GM23338 (cell line): ENCODE measurements around the gene PAX3. TPM values are rescaled to one million over a fixed set of nuclear protein-coding genes. Genes with fewer than 3 reads are reported as not detected.

Source experiments
- ATAC-seq: fragments of 200-7000 bp; cut with Tn5 transposase; 3 replicates; pipeline ENCODE4 v1.9.1; 2020
- DNase-seq: peaks from one replicate; pipeline ENCODE4 v3.0.0-alpha.2; 2015; ENCODE audit warnings: low spot score
- H2AFZ ChIP-seq: fragments of 200-600 bp; sonication (generic); 2 replicates; pipeline ENCODE4 v1.8.0; 2016; ENCODE audit warnings: antibody characterized with exemption, mild to moderate bottlenecking, moderate library complexity
- H3F3A ChIP-seq: fragments of 200-600 bp; sonication (generic); replicated peaks from 2 replicates; pipeline ENCODE4 v1.8.0; 2017; ENCODE audit warnings: antibody characterized with exemption, mixed run types, low read depth
- H3K27ac ChIP-seq: fragments of 200-600 bp; sonication (generic); 2 replicates; pipeline ENCODE4 v1.6.1; 2016; ENCODE audit warnings: low read depth
- H3K27me3 ChIP-seq: fragments of 200-600 bp; sonication (generic); 2 replicates; pipeline ENCODE4 v1.8.0; 2016; ENCODE audit warnings: mild to moderate bottlenecking, mixed run types, moderate library complexity; ENCODE audit not compliant: insufficient read depth
- H3K36me3 ChIP-seq: fragments of 200-600 bp; sonication (generic); 2 replicates; pipeline ENCODE4 v1.8.0; 2016; ENCODE audit warnings: mild to moderate bottlenecking; ENCODE audit not compliant: insufficient read depth
- H3K4me1 ChIP-seq: fragments of 200-600 bp; sonication (generic); 2 replicates; pipeline ENCODE4 v1.8.0; 2016; ENCODE audit warnings: mild to moderate bottlenecking, moderate library complexity; ENCODE audit not compliant: insufficient read depth
- H3K4me2 ChIP-seq: fragments of 200-600 bp; sonication (generic); 2 replicates; pipeline ENCODE4 v1.7.1; 2017; ENCODE audit warnings: mixed run types
- H3K4me3 ChIP-seq: fragments of 200-600 bp; sonication (generic); 2 replicates; pipeline ENCODE4 v1.6.1; 2016; ENCODE audit warnings: mixed run types
- H3K79me2 ChIP-seq: fragments of 200-600 bp; sonication (generic); replicated peaks from 2 replicates; pipeline ENCODE4 v1.8.0; 2017; ENCODE audit warnings: mild to moderate bottlenecking; ENCODE audit not compliant: insufficient read depth
- H3K9me2 ChIP-seq: fragments of 200-600 bp; sonication (generic); 2 replicates; pipeline ENCODE4 v1.8.0; 2017; ENCODE audit not compliant: insufficient read depth
- H4K20me1 ChIP-seq: fragments of 200-600 bp; sonication (generic); replicated peaks from 2 replicates; pipeline ENCODE4 v1.8.0; 2017; ENCODE audit warnings: mild to moderate bottlenecking; ENCODE audit not compliant: insufficient read depth
- H3K27ac Mint-ChIP-seq: 2 replicates; pipeline ENCODE4 v1.8.0; 2020; ENCODE audit warnings: inconsistent platforms, mild to moderate bottlenecking, moderate library complexity, mixed read lengths
- H3K27me3 Mint-ChIP-seq: 3 replicates; pipeline ENCODE4 v1.8.0; 2022; ENCODE audit warnings: low read depth, mild to moderate bottlenecking, moderate library complexity, mixed read lengths, inconsistent platforms; ENCODE audit not compliant: insufficient read depth, poor library complexity
- H3K36me3 Mint-ChIP-seq: 3 replicates; pipeline ENCODE4 v1.8.0; 2021; ENCODE audit warnings: low read depth, mild to moderate bottlenecking, inconsistent platforms, moderate library complexity, mixed read lengths
- H3K4me1 Mint-ChIP-seq: 3 replicates; pipeline ENCODE4 v1.8.0; 2020; ENCODE audit warnings: mild to moderate bottlenecking, inconsistent platforms, mixed read lengths
- H3K4me3 Mint-ChIP-seq: 3 replicates; pipeline ENCODE4 v1.8.0; 2021; ENCODE audit warnings: moderate library complexity, mild to moderate bottlenecking, inconsistent platforms, mixed read lengths
- H3K9me3 Mint-ChIP-seq: 3 replicates; pipeline ENCODE4 v1.8.0; 2020; ENCODE audit warnings: moderate library complexity, mild to moderate bottlenecking, inconsistent platforms, mixed read lengths
- EZH2 ChIP-seq: fragments of 200-600 bp; sonication (generic); IDR thresholded peaks from one replicate; pipeline ENCODE4 v1.8.0; 2017; ENCODE audit warnings: antibody characterized with exemption, mild to moderate bottlenecking, low read depth; ENCODE audit not compliant: unreplicated experiment
- EZH2phosphoT487 ChIP-seq: fragments of 200-600 bp; sonication (generic); IDR thresholded peaks from one replicate; pipeline ENCODE4 v1.8.1; 2018; ENCODE audit warnings: antibody characterized with exemption; ENCODE audit not compliant: unreplicated experiment
- JUNB ChIP-seq: IDR thresholded peaks from one replicate; pipeline ENCODE4 v1.6.1; 2016; ENCODE audit warnings: antibody characterized with exemption; ENCODE audit not compliant: unreplicated experiment
- NANOG ChIP-seq: IDR thresholded peaks from 2 replicates; pipeline ENCODE4 v1.6.1; 2016; ENCODE audit warnings: antibody characterized with exemption, borderline replicate concordance
- ZNF114 ChIP-seq: fragments of 250-450 bp; sonication (Bioruptor Pico); IDR thresholded peaks from 2 replicates; pipeline ENCODE4 v1.5.0; 2020; ENCODE audit warnings: mild to moderate bottlenecking, moderate library complexity
- ZNF331 ChIP-seq: fragments of 250-450 bp; sonication (Bioruptor Pico); IDR thresholded peaks from 2 replicates; pipeline ENCODE4 v1.5.0; 2020; ENCODE audit warnings: low read depth, mild to moderate bottlenecking, moderate library complexity
- ZNF462 ChIP-seq: fragments of 250-450 bp; sonication (Bioruptor Pico); IDR thresholded peaks from 2 replicates; pipeline ENCODE4 v1.5.0; 2020; ENCODE audit warnings: mild to moderate bottlenecking, moderate library complexity
- polyA plus RNA-seq: library from polyadenylated mRNA; unstranded; fragments of >200 nt; fragmentation: Nextera tagmentation; extraction: Ambion mirVana; gene quantifications from 2 replicates; pipeline ENCODE4 v1.2.1, GENCODE V29; 2016
- total RNA-seq: library from RNA; depleted of rRNA; stranded (reverse); fragments of >200 nt; shearing (Covaris generic); gene quantifications from 2 replicates; pipeline ENCODE4 v1.2.3, GENCODE V29; 2014

Gene PAX3
- total and polyA plus RNA-seq, 2 experiments from 2014 or later: not detected

- TF ChIP-seq ZNF462 (CRISPR knock-in tag): no peak
These were observed 58.7 kb downstream of the PAX3 start (continued) for GRCh38 chr2:222239945-222240675.

- H3K27ac ChIP-seq: no peak overlapping the region
- TF ChIP-seq EZH2phosphoT487 (no peak), ZNF462 (CRISPR knock-in tag) (no peak), ZNF331 (CRISPR knock-in tag) (no peak), NANOG (no peak), EZH2 (no peak), ZNF114 (no peak), JUNB (no peak)
These were observed 59.7 kb downstream of the PAX3 start for GRCh38 chr2:222239091-222239490.

More at GRCh38 chr2:222239091-222239490, 59.7 kb downstream of the PAX3 start:
- Mint-ChIP-seq H3K9me3 (no peaks in the 10 kb centered on the region), H3K27me3 (peaks cover 33% of the 10 kb centered on the region), H3K27ac (no peak overlapping the region), H3K4me3 (peak overlapping the region; percentile 61), H3K4me1 (peaks cover 49% of the 10 kb centered on the region), H3K36me3 (no peaks in the 10 kb centered on the region)
- Histone ChIP-seq H3K27me3 (peaks cover 23% of the 10 kb centered on the region), H4K20me1 (no peaks in the 10 kb centered on the region), H3K4me2 (peak overlapping the region; percentile 74), H3K4me3 (no peak overlapping the region), H3K36me3 (no peaks in the 10 kb centered on the region), H3K9me2 (no peaks in the 10 kb centered on the region), H3K79me2 (no peaks in the 10 kb centered on the region), H3K4me1 (peaks cover 39% of the 10 kb centered on the region), H3F3A (no peaks in the 10 kb centered on the region), H2AFZ (no peak overlapping the region)
- DNase-seq: peak; percentile 29
- ATAC-seq: peak; percentile 80
